Measurements from ENCODE around the gene PIK3C3.
A peak's percentile ranks its signal among the peaks of the same experiment; 100 is the strongest.

Gene PIK3C3

DNA sequence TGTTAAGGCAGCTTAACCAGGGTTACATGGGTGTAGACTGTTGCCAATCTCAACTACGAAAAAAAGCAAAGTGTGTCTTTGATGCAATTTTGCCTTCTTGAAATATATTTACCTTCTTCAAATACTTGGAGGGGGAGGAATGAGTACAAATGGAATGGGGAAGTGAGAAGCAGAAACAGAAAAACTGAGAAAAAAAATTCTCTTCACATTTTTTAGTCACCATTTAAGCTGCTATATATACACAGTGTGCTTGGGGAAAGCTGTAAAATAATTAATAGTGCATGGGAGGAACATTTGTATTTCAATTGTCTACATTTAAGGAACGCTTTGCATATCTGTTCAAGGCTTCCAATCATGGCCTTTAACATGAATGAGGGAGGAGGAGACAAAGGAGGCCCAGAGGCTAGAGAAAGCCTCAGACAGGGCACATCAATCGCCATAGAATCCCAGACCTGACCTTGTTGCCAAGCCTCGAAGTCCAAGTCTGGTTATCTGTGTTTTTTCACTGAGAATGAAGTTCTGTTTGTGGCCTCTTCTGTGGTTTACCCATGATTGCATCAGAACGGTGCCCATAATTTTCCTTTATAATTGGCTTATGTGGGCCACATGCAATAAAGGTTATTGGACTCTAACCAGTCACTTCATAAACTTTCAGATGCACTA lies 158.6 kb downstream of the PIK3C3 start:
- TF ChIP-seq, protein P1, sequence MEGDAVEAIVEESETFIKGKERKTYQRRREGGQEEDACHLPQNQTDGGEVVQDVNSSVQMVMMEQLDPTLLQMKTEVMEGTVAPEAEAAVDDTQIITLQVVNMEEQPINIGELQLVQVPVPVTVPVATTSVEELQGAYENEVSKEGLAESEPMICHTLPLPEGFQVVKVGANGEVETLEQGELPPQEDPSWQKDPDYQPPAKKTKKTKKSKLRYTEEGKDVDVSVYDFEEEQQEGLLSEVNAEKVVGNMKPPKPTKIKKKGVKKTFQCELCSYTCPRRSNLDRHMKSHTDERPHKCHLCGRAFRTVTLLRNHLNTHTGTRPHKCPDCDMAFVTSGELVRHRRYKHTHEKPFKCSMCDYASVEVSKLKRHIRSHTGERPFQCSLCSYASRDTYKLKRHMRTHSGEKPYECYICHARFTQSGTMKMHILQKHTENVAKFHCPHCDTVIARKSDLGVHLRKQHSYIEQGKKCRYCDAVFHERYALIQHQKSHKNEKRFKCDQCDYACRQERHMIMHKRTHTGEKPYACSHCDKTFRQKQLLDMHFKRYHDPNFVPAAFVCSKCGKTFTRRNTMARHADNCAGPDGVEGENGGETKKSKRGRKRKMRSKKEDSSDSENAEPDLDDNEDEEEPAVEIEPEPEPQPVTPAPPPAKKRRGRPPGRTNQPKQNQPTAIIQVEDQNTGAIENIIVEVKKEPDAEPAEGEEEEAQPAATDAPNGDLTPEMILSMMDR (IDR thresholded peaks at IDR 0.05; ENCODE audit: low read depth, low read length): no peak
- no peaks in the 10 kb centered on the region for H3K27me3 ChIP-seq (ENCODE audit: insufficient read depth, low read depth, severe bottlenecking)
- H3K9me3 ChIP-seq (ENCODE audit: severe bottlenecking): peaks cover 10% of the 10 kb centered on the region
- H3K4me3 ChIP-seq (ENCODE audit: low read depth, low read length): peak overlapping the region; percentile 25
- DNase-seq: no peak
- no peaks in the 10 kb centered on the region; the same call in 1 of the 2 replicates for H3K36me3 ChIP-seq
- peak overlapping the region; percentile 78 for H3K27ac ChIP-seq

DNA sequence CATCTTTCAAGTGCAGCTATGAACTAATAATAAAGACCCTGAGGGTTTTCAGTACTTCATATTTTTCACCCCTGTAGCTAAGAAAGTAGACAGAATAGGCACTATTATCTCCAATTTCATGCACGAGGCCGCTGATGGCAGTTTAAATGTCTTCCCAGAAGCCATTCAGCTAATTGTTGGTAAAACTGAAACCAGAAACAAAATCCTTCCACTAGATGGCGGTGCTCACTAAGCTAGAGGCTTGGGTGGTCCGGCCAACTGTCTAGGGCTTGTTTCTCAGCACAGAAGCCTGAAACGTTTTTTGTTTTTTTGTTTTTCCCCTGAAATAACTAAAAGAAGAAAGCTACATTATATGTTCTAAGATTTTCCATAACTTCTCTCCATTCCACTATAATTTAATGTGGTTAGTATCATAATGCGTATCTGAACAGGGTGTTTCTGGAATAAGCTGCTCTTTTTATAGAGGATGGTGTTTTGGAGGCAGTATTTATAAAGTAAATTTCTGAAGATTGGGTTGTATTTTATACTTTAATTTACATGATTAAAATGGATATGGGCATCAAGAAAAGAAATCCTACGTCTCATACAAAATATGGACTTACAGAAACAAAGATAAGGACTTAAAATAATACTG lies 159.4 kb downstream of the PIK3C3 start:
- Histone ChIP-seq H3K36me3 (no peaks in the 10 kb centered on the region; the same call in 1 of the 2 replicates), H3K9me3 (ENCODE audit: severe bottlenecking) (peaks cover 10% of the 10 kb centered on the region), H3K27ac (peak overlapping the region; percentile 78), H3K4me3 (ENCODE audit: low read depth, low read length) (peak overlapping the region; percentile 52), H3K27me3 (ENCODE audit: insufficient read depth, low read depth, severe bottlenecking) (no peaks in the 10 kb centered on the region)
- peak; percentile 80 for DNase-seq
- TF ChIP-seq, protein P1 (IDR thresholded peaks at IDR 0.05; ENCODE audit: low read depth, low read length): peak; percentile 73

DNA sequence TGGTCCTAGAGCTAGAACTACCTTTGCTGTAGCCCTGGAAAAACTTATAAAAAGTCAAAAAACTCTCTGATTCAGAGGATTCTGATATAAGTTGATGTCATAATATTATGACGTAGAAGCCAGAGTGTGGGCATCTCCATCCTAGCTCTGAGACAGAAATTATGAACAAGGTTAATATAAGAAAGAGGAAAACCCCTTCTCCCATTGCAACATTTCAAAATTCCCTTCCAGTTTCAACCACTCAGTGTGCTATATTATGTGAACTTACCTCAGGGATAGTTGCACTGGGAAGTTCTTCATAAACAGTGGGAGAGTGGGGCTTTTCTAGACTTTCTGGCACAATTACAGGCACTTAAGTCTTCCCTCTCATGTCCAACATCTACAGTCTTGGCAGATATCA lies 171.6 kb downstream of the PIK3C3 start:
- Histone ChIP-seq H3K36me3 (no peaks in the 10 kb centered on the region), H3K9me3 (ENCODE audit: severe bottlenecking) (peaks cover 13% of the 10 kb centered on the region), H3K27me3 (ENCODE audit: insufficient read depth, low read depth, severe bottlenecking) (no peaks in the 10 kb centered on the region), H3K4me3 (ENCODE audit: low read depth, low read length) (no peak overlapping the region), H3K27ac (no peak overlapping the region)
- no peak for DNase-seq
- TF ChIP-seq, protein P1 (IDR thresholded peaks at IDR 0.05; ENCODE audit: low read depth, low read length): no peak

DNA sequence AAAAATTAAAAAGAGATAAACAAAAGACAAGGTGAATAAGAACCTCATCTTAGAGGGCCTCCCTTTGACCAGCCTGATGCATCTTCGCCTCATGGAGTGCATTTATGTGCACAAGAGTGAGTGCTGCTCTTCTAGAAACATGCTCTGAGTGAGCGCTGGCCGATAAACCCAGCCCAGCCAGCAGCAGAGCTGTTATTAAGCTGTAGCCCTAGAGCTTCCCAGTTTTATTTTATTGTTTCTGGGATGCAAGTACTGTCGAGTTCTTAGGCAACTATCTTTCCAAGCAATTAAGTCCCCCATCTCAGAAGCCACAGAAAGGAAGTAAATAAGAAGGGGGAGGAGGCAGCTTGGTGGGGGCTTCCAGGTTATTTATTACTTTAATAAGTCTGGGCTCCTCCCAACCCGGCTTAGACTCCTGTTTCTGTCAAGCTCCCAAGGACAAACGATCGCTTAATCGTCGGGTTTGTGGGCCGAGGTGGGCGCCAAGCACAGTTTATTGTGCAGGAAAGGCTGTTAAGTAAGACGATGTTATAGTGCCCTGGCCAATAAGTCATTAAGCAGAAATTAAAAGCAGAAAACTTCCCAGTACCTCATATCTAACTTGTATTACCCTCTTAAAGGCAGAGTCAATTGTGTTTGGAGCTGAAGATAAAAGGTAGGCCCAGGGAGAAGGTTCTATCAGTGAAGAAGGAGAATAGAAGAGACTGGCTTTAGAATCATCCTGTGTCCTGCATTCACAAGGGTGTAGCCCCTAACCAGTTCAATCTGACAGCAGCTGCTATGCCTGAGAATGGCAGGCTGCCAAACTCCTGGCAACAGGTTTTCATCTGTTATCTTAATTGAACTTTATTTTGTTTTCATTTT lies 176.3 kb downstream of the PIK3C3 start:
- TF ChIP-seq, protein P1 (IDR thresholded peaks at IDR 0.05; ENCODE audit: low read depth, low read length): no peak
- H3K27me3 ChIP-seq (ENCODE audit: insufficient read depth, low read depth, severe bottlenecking): no peaks in the 10 kb centered on the region
- no peaks in the 10 kb centered on the region for H3K36me3 ChIP-seq
- H3K9me3 ChIP-seq (ENCODE audit: severe bottlenecking): peaks cover 12% of the 10 kb centered on the region
- H3K4me3 ChIP-seq (ENCODE audit: low read depth, low read length): peak overlapping the region; percentile 21
- DNase-seq: peak; percentile 93
- H3K27ac ChIP-seq: peak overlapping the region; percentile 97

DNA sequence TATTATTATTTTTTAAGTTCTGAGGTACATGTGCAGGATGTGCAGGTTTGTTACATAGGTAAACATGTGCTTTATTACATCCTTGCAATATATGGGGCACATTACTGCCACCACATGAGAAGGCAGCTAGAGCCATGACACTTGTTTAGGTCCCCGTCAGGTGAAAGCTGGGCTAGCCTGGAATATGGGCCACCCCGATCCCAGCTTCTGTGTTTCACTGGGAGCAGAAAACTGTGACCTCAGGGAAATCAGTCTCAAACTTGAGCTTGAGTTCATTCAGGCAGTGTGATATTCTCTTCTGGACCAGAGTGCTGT lies 176.9 kb downstream of the PIK3C3 start:
- Histone ChIP-seq H3K27ac (peak overlapping the region; percentile 97), H3K27me3 (ENCODE audit: insufficient read depth, low read depth, severe bottlenecking) (no peaks in the 10 kb centered on the region), H3K36me3 (no peaks in the 10 kb centered on the region), H3K4me3 (ENCODE audit: low read depth, low read length) (no peak overlapping the region), H3K9me3 (ENCODE audit: severe bottlenecking) (peaks cover 12% of the 10 kb centered on the region)
- DNase-seq: no peak
- TF ChIP-seq, protein P1 (IDR thresholded peaks at IDR 0.05; ENCODE audit: low read depth, low read length): no peak
